Measurements from ENCODE around the gene SORBS2.

GRCh38 chr4:185536411-185536709 lies 275.6 kb downstream of the SORBS2 start:
- TF ChIP-seq POLR2AphosphoS5 (IDR thresholded peaks at IDR 0.05; ENCODE audit: low read depth, low read length) (no peak), POLR2A (IDR thresholded peaks at IDR 0.05; ENCODE audit: low read depth, low read length) (no peak), PAX5 (IDR thresholded peaks at IDR 0.05; ENCODE audit: insufficient read depth, low read length, severe bottlenecking) (no peak), TAF1 (IDR thresholded peaks at IDR 0.05; ENCODE audit: low read depth, low read length) (no peak), SPI1 (IDR thresholded peaks at IDR 0.05; ENCODE audit: low read depth, low read length) (no peak), POU2F2 (IDR thresholded peaks at IDR 0.05; ENCODE audit: low read depth, low read length) (no peak)

Data from GM12891 (cell line).